Fibroblast of villous mesenchyme (primary cell): Measurements from ENCODE around the gene BRICD5. TPM values are rescaled to one million over a fixed set of nuclear protein-coding genes. Genes with fewer than 3 reads are reported as not detected.

Experiments used
- DNase-seq: peaks from one replicate; pipeline ENCODE4 v3.0.0-alpha.2; 2010; ENCODE audit warnings: low read depth
- H3K4me3 ChIP-seq: 2 replicates; pipeline ENCODE4 v1.5.1; 2011; ENCODE audit warnings: low read depth, mild to moderate bottlenecking, low read length
- CTCF ChIP-seq: IDR thresholded peaks from 2 replicates; pipeline ENCODE4 v1.5.1; 2012; ENCODE audit warnings: low read depth, mild to moderate bottlenecking, low read length; ENCODE audit not compliant: insufficient read depth
- total RNA-seq: library from RNA; depleted of rRNA; stranded (reverse); fragments of >200 nt; gene quantifications from 2 replicates; pipeline ENCODE4 v1.2.3, GENCODE V29; 2012

Gene BRICD5
- total RNA-seq, 1 donor = 1.7 TPM

- no peak for DNase-seq
- no peak for TF ChIP-seq CTCF
- H3K4me3 ChIP-seq = no peak overlapping the region
These were observed 34.6 kb downstream of the BRICD5 start for GRCh38 chr16:2176047-2176446.

- no peak for TF ChIP-seq CTCF
- no peak for DNase-seq
- no peak overlapping the region for H3K4me3 ChIP-seq
These were observed 35.2 kb downstream of the BRICD5 start for GRCh38 chr16:2175454-2175853.

GRCh38 chr16:2174396-2175131 is 36.1 kb downstream of the BRICD5 start:
- TF ChIP-seq CTCF = no peak
- DNase-seq = no peak
- H3K4me3 ChIP-seq = no peak overlapping the region

- TF ChIP-seq CTCF = no peak
- no peak overlapping the region for H3K4me3 ChIP-seq
- no peak for DNase-seq
These were observed 36.7 kb downstream of the BRICD5 start for GRCh38 chr16:2173916-2174315.

- no peak for TF ChIP-seq CTCF
- no peak for DNase-seq
- H3K4me3 ChIP-seq = no peak overlapping the region
These were observed 37.3 kb downstream of the BRICD5 start for GRCh38 chr16:2173366-2173765.

- H3K4me3 ChIP-seq = no peak overlapping the region
- TF ChIP-seq CTCF = no peak
- no peak for DNase-seq
These were observed 37.9 kb downstream of the BRICD5 start for GRCh38 chr16:2172688-2173335.
